Activated CD4-positive, CD25-positive, alpha-beta regulatory T cell treated with anti-CD3 and anti-CD28 coated beads, Interleukin-2, amount 50 U/mL, for 16 hours (primary cell): ENCODE data around the gene INPP5A.

ENCODE experiments used
- DNase-seq: peaks from one replicate; pipeline ENCODE4 v3.0.0-alpha.2; 2020; ENCODE audit warnings: low read depth, low spot score

INPP5A gene

GRCh38 chr10:132628966-132629900, 91.6 kb downstream of the INPP5A start:
- DNase-seq: no peak

DNA sequence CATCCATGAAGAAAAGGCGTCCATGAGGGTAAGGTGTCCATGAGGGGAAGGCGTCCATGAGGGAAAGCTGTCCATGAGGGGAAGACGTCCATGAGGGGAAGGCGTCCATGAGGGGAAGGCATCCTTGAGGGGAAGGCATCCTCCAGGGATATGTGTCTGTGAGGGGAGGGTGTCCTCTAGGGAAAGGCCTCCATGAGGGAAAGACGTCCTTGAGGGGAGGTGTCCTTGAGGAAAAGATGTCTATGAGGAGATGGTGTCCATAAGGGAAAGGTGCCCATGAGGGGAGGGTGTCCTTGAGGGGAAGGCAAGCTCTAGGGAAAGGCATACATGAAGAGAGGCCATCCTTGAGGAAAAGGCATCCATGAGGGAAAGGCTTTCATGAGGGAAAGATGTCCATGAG, 92.6 kb downstream of the INPP5A start:
- DNase-seq: no peak

DNA sequence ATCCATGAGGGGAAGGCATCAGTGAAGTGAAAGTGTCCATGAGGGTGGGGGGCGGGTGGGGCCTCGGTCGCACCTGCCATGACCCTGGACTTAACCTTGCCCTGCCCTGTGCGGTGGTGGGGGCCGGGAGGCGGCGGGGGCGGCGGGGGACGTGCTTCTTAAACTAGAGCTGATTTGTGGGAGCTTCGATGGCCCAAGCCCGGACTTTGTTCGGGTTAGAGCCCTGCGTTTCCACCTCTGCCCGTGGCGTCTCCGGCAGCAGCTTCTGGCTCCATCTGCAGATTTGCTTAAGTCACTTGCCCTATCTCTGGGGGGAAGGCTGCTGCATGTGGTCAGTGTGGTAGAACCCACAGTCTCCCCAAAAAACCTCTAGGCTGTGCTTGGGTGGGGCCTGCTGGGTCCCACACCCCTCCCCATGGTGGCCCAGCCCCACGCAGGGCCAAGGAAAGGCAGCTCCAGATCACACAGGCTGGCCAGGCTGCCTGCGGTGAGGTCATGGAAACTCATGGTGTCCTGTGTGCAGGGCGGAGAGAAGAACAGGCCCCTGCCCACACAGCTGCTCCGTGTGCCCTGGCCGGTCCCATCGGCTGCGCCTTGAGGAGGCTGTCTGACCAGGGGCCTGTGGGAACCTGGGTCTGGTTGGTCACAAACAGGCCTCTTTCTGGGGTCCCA, 93.2 kb downstream of the INPP5A start:
- DNase-seq: no peak

GRCh38 chr10:132631338-132631735, 93.8 kb downstream of the INPP5A start:
- no peak for DNase-seq

DNA sequence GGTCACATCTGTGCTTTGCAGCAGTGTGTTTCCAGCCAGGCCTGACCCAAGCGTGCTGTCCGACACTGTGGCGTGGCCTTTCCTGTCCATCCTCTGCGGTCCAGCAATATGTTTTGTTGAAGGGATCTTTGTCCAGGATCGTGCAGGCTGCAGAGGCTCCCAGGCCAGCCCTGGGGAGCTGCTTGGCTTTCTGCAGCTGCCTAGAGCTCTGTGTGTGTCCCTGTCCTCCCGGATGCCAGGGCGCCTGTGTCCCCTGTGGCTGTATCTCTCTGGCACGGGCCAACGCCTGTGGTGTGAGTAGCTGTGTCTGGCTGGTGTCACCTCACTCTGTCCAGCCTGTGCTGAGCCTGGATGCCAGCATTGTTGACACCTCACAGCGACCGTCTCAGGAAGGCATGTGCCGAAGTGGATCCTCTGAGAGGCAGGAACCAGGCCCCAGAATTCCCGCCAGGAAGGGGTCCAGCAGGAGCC, 94.5 kb downstream of the INPP5A start:
- DNase-seq: no peak

DNA sequence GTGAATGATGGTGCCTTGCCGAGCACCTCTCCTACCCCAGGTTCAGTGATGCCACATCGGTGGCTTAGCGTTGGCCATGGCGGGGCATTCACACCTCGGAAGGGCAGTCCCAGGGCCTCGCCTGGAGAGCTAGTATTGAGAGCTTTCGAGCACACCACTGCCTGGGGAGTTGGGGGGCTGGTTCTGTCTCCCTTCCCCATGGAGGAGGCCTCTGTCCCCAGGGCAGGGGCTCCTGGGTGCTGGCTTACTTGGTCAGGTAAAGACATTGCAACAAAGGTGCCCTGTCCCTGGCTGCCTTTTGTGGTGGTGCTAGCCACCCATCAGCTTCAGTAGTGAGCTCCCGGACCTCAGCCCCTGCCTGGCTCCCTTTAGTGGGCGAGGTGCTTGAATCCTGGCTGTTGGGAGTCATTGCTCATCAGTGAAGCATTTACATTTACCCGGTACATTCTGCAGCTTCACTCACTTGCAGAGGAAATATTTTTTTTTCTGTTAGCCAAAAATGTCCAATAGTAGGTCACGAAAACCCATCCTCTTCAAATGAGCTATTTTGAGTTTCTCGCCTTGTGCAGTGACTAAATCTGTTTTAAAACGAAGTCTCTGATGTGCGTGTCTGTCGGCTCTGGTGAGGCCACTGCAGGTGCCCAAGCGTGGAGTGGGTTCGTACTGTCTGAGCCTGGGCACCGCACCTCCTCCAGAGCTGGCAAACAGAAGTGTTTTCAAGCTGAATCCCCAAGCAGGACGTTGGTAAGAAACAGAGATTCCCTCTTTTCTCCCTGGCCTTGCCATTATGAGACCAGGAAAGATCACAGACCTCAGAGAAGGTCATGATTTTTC, 95.5 kb downstream of the INPP5A start:
- no peak for DNase-seq

- DNase-seq: no peak
Measured at GRCh38 chr10:132634241-132634946, 96.8 kb downstream of the INPP5A start.

- no peak for DNase-seq
Measured at GRCh38 chr10:132634947-132635271, 97.3 kb downstream of the INPP5A start.

DNA sequence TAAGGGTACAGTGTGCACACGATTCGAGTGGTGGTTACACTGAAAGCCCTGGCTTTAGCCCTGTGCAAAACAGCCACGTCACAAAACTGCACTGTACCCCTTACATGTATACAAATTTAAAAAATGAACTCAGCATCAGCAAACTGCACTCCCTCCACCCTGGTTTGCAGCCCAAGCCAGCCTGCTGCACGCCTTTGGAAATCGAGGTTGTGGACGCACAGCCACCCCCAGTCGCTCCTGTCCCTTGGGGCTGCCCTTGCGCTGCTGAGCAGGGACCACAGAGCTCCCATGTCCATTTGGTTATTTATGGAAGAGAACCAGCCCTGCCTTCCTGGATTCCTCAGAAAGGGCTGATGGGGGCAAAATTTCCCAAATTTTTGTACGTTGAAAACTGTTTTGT, 98.8 kb downstream of the INPP5A start:
- DNase-seq: no peak

GRCh38 chr10:132637477-132638129, 100.0 kb downstream of the INPP5A start:
- DNase-seq: no peak

GRCh38 chr10:132638130-132638515, 100.5 kb downstream of the INPP5A start:
- no peak for DNase-seq

DNA sequence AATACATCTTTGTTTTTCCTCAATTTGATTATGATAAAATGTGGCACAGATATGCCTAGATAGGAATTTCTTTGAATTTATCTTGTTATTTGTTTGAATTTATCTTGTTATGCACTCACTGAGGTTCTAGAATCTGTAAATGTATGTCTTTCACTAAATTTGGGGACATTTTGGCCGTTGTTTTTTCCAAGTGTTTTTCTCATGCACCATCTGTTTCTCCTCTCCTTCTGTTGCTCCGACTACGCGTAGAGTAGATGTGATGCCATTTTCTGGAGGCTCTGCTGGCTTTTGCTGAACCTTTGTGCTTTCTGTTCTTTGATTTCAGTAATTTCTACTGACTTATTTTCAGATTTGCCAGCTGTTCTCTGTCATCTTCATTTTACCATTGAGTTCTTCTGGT, 101.9 kb downstream of the INPP5A start:
- DNase-seq: no peak

DNA sequence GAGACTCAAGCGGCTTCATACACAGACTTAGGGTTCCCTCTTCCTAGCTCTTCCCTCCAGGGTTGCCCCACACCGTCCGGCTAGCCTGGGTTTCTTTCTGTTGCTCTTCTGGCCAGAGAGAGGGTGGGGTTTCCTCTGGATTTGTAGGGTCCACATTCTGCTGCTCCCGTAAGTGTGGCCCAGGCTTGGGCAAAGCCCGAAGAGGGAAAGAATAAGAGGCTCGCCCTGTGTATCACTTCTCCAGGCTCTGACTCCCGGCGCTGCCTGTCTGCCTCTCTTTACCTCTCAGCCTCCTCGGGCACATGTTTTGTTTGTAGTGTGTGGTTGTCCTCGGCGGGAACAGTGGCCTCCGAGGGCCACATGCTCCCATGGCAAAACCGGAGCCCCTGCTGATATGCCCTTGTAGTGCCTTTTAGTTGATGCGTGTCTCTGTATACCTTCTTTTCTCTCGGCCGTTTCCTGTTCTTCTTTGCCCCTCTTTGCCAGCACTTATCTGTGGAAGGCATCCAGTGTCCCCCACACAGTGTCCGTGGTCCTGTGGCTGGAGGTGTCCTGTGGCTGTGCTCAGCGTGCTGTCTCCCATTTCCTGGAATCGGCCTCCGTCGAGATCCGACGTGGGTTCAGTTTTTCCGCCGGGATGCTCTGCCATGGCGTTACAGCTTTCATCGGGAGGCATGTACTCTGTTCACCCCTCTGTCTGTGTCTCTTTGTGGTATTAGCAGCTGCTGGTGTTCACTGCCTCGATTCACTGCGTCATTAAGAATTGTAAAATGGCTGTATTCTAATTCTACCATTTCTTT, 102.9 kb downstream of the INPP5A start:
- no peak for DNase-seq

DNA sequence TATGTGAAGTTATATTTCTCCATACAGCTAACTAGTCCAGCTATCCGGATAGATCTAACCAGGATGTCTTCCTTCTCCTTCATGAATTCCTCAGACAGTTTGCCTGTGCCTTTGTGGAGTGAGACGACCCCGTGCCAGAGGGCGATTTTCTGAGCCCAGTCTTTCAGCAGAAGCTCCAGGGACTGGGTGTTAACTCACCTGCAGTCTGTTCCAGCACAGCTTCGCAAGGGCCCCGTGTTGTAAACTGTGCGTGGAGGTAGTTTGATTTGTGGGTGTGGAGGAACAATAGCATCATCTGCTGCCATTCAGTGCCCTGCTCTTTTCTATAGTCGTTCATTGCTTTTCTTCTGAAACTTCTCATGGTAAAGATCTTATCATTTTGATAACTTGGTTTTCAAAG, 103.8 kb downstream of the INPP5A start:
- DNase-seq: no peak

- no peak for DNase-seq
Measured at GRCh38 chr10:132641966-132642731, 104.6 kb downstream of the INPP5A start.

DNA sequence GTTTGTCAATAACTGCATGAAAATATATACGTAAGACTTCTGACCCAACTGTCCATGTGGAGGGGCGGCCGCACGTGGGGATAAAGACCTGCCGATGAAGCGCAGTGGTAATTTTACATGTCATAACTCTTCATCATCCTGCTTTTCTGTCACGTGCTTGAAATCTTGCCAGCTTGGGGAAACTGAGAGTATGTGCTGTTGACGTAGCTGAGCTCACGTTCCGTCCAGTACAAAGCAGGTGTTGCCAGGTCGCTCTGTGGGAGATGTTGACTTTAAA, 105.1 kb downstream of the INPP5A start:
- DNase-seq: no peak

- DNase-seq: no peak
Measured at GRCh38 chr10:132643709-132644526, 106.3 kb downstream of the INPP5A start.

DNA sequence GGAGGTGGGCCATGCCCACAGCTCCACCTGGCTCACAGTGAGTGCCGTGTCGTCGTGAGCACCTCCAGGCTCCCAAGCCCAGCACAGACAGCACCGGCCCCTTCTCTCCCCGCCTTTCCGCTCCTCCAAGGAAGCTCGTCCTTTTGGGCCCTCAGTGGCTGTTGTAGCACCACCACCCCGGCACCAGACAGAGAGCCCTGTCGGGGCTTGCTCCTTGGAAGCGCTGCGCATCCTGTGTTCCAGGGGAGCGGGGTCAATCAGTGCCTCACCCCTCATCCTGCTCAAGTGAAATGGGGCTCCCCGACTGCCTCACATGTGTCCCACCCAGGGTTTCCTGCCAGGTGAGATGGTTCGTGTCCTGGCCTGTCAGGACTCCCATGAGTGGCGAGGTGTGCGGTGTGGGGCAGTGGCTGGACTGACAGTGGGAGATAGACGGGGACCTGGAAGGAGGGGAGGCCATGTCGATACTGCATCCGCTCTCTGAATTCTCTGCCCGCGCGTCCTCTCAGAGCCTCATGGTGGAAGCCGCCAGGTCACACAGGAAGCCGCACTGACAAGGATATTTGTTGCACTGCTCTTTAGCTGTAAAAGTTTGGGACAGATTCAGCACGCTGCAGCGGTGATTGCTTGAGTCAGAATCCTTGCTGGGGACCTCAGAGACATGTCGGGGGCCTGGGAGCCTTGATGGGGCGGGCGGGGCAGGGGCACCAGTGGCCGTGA, 107.1 kb downstream of the INPP5A start:
- DNase-seq: no peak
